Stimulated activated naive CD8-positive, alpha-beta T cell treated with anti-CD3 and anti-CD28 coated beads, Interleukin-15, Interleukin-2, amounts not matched to agents 100 ng/mL and 50 ng/mL, for 24 hours (primary cell): ENCODE measurements around the gene MIAT.
"Not testable (repeated sequence)": the region's sequence is repeated elsewhere in the genome, so short reads cannot be mapped to it uniquely, and the experiment has no call there.

Source experiments
- H3K27ac Mint-ChIP-seq: one replicate; pipeline ENCODE4 v1.8.0; 2021; ENCODE audit warnings: mild to moderate bottlenecking, mixed read lengths
- H3K27me3 Mint-ChIP-seq: one replicate; pipeline ENCODE4 v1.8.0; 2021; ENCODE audit warnings: mixed read lengths
- H3K36me3 Mint-ChIP-seq: one replicate; pipeline ENCODE4 v1.8.0; 2021; ENCODE audit warnings: low read depth, mixed read lengths
- H3K4me1 Mint-ChIP-seq: one replicate; pipeline ENCODE4 v1.8.0; 2021; ENCODE audit warnings: low read depth, mixed read lengths
- H3K4me3 Mint-ChIP-seq: one replicate; pipeline ENCODE4 v1.8.0; 2021; ENCODE audit warnings: mild to moderate bottlenecking, mixed read lengths
- H3K9me3 Mint-ChIP-seq: one replicate; pipeline ENCODE4 v1.8.0; 2021; ENCODE audit warnings: mixed read lengths

MIAT gene

GRCh38 chr22:26689513-26690301 lies 32.3 kb downstream of the MIAT start:
- peaks cover 26% of the 10 kb centered on the region for H3K4me1 Mint-ChIP-seq
- peaks cover 26% of the 10 kb centered on the region for H3K36me3 Mint-ChIP-seq
- H3K27me3 Mint-ChIP-seq = no peaks in the 10 kb centered on the region
- H3K9me3 Mint-ChIP-seq = peaks cover 4% of the 10 kb centered on the region
- no peak overlapping the region for H3K27ac Mint-ChIP-seq
- no peak overlapping the region for H3K4me3 Mint-ChIP-seq

GRCh38 chr22:26690654-26691376 lies 33.4 kb downstream of the MIAT start:
- H3K4me3 Mint-ChIP-seq = no peak overlapping the region
- H3K9me3 Mint-ChIP-seq = peaks cover 4% of the 10 kb centered on the region
- H3K27me3 Mint-ChIP-seq = no peaks in the 10 kb centered on the region
- H3K27ac Mint-ChIP-seq = peak overlapping the region; percentile 29
- H3K36me3 Mint-ChIP-seq = peaks cover 34% of the 10 kb centered on the region
- peaks cover 26% of the 10 kb centered on the region for H3K4me1 Mint-ChIP-seq

GRCh38 chr22:26691377-26691716 lies 34.0 kb downstream of the MIAT start:
- peaks cover 36% of the 10 kb centered on the region for H3K36me3 Mint-ChIP-seq
- peaks cover 4% of the 10 kb centered on the region for H3K9me3 Mint-ChIP-seq
- no peak overlapping the region for H3K4me3 Mint-ChIP-seq
- peak overlapping the region; percentile 29 for H3K27ac Mint-ChIP-seq
- no peaks in the 10 kb centered on the region for H3K27me3 Mint-ChIP-seq
- peaks cover 26% of the 10 kb centered on the region for H3K4me1 Mint-ChIP-seq

- peaks cover 4% of the 10 kb centered on the region for H3K9me3 Mint-ChIP-seq
- H3K36me3 Mint-ChIP-seq = peaks cover 38% of the 10 kb centered on the region
- H3K27me3 Mint-ChIP-seq = no peaks in the 10 kb centered on the region
- peaks cover 20% of the 10 kb centered on the region for H3K4me1 Mint-ChIP-seq
- no peak overlapping the region for H3K27ac Mint-ChIP-seq
- no peak overlapping the region for H3K4me3 Mint-ChIP-seq
These were observed 34.8 kb downstream of the MIAT start for GRCh38 chr22:26692215-26692614.

- Mint-ChIP-seq H3K27ac (no peak overlapping the region), H3K36me3 (peaks cover 61% of the 10 kb centered on the region), H3K4me3 (no peak overlapping the region), H3K9me3 (peaks cover 8% of the 10 kb centered on the region), H3K4me1 (peaks cover 7% of the 10 kb centered on the region), H3K27me3 (no peaks in the 10 kb centered on the region)
These were observed 39.8 kb downstream of the MIAT start for GRCh38 chr22:26697151-26697550.

- no peaks in the 10 kb centered on the region for H3K27me3 Mint-ChIP-seq
- H3K4me3 Mint-ChIP-seq = no peak overlapping the region
- H3K4me1 Mint-ChIP-seq = peaks cover 10% of the 10 kb centered on the region
- peaks cover 45% of the 10 kb centered on the region for H3K36me3 Mint-ChIP-seq
- H3K9me3 Mint-ChIP-seq = peaks cover 5% of the 10 kb centered on the region
- no peak overlapping the region for H3K27ac Mint-ChIP-seq
These were observed 43.1 kb downstream of the MIAT start for GRCh38 chr22:26700462-26700861.

- no peaks in the 10 kb centered on the region for H3K27me3 Mint-ChIP-seq
- H3K4me3 Mint-ChIP-seq = no peak overlapping the region
- H3K27ac Mint-ChIP-seq = no peak overlapping the region
- H3K36me3 Mint-ChIP-seq = peaks cover 44% of the 10 kb centered on the region
- H3K9me3 Mint-ChIP-seq = peaks cover 5% of the 10 kb centered on the region
- H3K4me1 Mint-ChIP-seq = peaks cover 10% of the 10 kb centered on the region
These were observed 43.5 kb downstream of the MIAT start for GRCh38 chr22:26700886-26701285.

- Mint-ChIP-seq H3K27me3 (no peaks in the 10 kb centered on the region), H3K4me3 (no peak overlapping the region), H3K27ac (no peak overlapping the region), H3K9me3 (peaks cover 5% of the 10 kb centered on the region), H3K36me3 (peaks cover 43% of the 10 kb centered on the region), H3K4me1 (peaks cover 10% of the 10 kb centered on the region)
These were observed 43.9 kb downstream of the MIAT start for GRCh38 chr22:26701323-26701722.

- Mint-ChIP-seq H3K27ac (no peak overlapping the region), H3K27me3 (no peaks in the 10 kb centered on the region), H3K36me3 (peaks cover 44% of the 10 kb centered on the region)
These were observed 45.8 kb downstream of the MIAT start for GRCh38 chr22:26702906-26703830.

GRCh38 chr22:26705379-26705778 lies 48.0 kb downstream of the MIAT start:
- not testable (repeated sequence) for H3K27ac Mint-ChIP-seq, H3K4me3 Mint-ChIP-seq, H3K9me3 Mint-ChIP-seq, H3K4me1 Mint-ChIP-seq, H3K27me3 Mint-ChIP-seq
- H3K36me3 Mint-ChIP-seq = peaks cover 24% of the 10 kb centered on the region

More at GRCh38 chr22:26702906-26703830, 45.8 kb downstream of the MIAT start:
- Mint-ChIP-seq H3K4me3 (no peak overlapping the region), H3K9me3 (peaks cover 5% of the 10 kb centered on the region), H3K4me1 (peaks cover 10% of the 10 kb centered on the region)

- Mint-ChIP-seq H3K4me3 (no peak overlapping the region), H3K27me3 (no peaks in the 10 kb centered on the region), H3K4me1 (peaks cover 20% of the 10 kb centered on the region), H3K36me3 (peaks cover 27% of the 10 kb centered on the region), H3K9me3 (no peaks in the 10 kb centered on the region), H3K27ac (no peak overlapping the region)
These were observed 49.7 kb downstream of the MIAT start for GRCh38 chr22:26707090-26707489.

- Mint-ChIP-seq H3K27ac (no peak overlapping the region), H3K4me3 (no peak overlapping the region)
These were observed 50.2 kb downstream of the MIAT start for GRCh38 chr22:26707581-26707980.

GRCh38 chr22:26708256-26709009 lies 51.0 kb downstream of the MIAT start:
- Mint-ChIP-seq H3K9me3 (no peaks in the 10 kb centered on the region), H3K27me3 (no peaks in the 10 kb centered on the region), H3K4me3 (no peak overlapping the region), H3K4me1 (peaks cover 21% of the 10 kb centered on the region), H3K36me3 (peaks cover 27% of the 10 kb centered on the region), H3K27ac (no peak overlapping the region)

More at GRCh38 chr22:26707581-26707980, 50.2 kb downstream of the MIAT start:
- Mint-ChIP-seq H3K36me3 (peaks cover 27% of the 10 kb centered on the region), H3K27me3 (no peaks in the 10 kb centered on the region), H3K4me1 (peaks cover 21% of the 10 kb centered on the region), H3K9me3 (no peaks in the 10 kb centered on the region)
